Measurements from ENCODE around the gene MCHR1.

The MCHR1 gene

GRCh38 chr22:40727964-40728615 is 48.8 kb downstream of the MCHR1 start:
- no peak for DNase-seq

DNA sequence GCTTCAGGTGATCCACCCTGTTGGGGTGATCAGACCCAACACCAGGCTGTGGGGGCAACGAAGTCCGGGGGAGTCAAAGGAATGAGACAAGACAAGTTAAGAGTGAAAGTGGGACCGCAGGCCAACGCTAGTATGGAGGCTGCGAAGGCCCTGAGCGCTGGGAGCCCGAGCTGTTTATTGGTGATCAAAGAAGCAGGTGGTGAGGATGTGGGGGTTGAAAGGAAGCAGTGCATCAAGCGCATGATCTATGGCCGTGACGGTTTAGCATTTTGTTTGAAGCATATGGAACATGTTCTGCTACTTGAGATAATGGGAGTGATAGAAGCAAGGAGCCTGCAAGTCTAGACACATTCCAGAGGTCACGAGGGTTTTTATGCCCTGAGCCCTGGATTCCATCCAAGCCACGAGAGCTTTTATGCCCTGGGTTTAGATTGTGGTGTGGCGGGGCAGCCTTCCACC is 49.5 kb downstream of the MCHR1 start:
- peak; percentile 62 for DNase-seq

DNA sequence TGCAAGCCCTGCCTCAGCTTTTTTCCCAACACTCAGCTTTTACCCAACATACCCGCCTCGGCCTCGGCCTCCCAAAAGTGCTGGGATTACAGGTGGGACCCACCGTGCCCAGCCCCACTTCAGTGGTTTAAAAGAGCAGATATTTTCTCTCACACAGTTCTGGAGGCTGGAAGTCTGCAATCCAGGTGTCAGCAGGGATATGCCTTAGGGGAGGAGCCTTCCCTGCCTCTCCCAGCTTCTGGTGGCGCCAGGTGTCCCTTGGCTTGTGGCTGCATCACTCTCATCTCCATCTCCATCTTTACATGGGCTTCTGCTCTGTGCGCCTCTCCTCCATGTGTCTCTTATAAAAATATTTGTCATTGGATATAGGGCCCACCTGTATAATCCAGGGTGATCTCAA is 50.0 kb downstream of the MCHR1 start:
- no peak for DNase-seq

Data from activated T-cell treated with anti-CD3 and anti-CD28 coated beads, Interleukin-2, amount 50 U/mL, for 1 hour (primary cell).